Measurements from ENCODE around the gene LUC7L. TPM values are rescaled to one million over a fixed set of nuclear protein-coding genes. Genes with fewer than 3 reads are reported as not detected.
"Not testable (repeated sequence)": the region's sequence is repeated elsewhere in the genome, so short reads cannot be mapped to it uniquely, and the experiment has no call there.

The LUC7L gene
- total and polyA plus RNA-seq, 7 experiments from 2014 or later, result 6.9 to 177 (median 148) TPM

DNA sequence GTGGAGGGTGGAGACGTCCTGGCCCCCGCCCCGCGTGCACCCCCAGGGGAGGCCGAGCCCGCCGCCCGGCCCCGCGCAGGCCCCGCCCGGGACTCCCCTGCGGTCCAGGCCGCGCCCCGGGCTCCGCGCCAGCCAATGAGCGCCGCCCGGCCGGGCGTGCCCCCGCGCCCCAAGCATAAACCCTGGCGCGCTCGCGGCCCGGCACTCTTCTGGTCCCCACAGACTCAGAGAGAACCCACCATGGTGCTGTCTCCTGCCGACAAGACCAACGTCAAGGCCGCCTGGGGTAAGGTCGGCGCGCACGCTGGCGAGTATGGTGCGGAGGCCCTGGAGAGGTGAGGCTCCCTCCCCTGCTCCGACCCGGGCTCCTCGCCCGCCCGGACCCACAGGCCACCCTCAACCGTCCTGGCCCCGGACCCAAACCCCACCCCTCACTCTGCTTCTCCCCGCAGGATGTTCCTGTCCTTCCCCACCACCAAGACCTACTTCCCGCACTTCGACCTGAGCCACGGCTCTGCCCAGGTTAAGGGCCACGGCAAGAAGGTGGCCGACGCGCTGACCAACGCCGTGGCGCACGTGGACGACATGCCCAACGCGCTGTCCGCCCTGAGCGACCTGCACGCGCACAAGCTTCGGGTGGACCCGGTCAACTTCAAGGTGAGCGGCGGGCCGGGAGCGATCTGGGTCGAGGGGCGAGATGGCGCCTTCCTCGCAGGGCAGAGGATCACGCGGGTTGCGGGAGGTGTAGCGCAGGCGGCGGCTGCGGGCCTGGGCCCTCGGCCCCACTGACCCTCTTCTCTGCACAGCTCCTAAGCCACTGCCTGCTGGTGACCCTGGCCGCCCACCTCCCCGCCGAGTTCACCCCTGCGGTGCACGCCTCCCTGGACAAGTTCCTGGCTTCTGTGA lies 52.5 kb downstream of the LUC7L start, which contains the start of gene HBA1:
TSS of gene HBA1 (plus strand) at position 204 of the 906 bp plus-strand sequence. CDS start at position 241, 37 bp downstream.
- H3K27me3 ChIP-seq (ENCODE audit: control insufficient read depth in 2 of 2, insufficient read depth in 2 of 2, low read length in 2 of 2), result peaks cover 20 to 28% of the 10 kb centered on the region in 2 donors
- Mint-ChIP-seq H3K4me1 (peaks cover 0 to 17% (median 11%) of the 10 kb centered on the region in 7 donors), H3K27me3 (peaks cover 30 to 62% (median 36%) of the 10 kb centered on the region in 5 donors), H3K4me3 (peak within 1 kb of the TSS in 8 of 10 donors; percentile 14 to 78 (median 41))
- intact Hi-C loops (cut with micrococcal nuclease); H3K4me3 ChIP-seq (ENCODE audit: low read length); H3K9me3 ChIP-seq (ENCODE audit: control insufficient read depth in 2 of 3, low read length in 3 of 3); CTCF ChIA-PET; H3K36me3 ChIP-seq (ENCODE audit: control insufficient read depth in 2 of 3, insufficient read depth in 3 of 3, low read length in 3 of 3); H3K9me3 Mint-ChIP-seq; H3K4me1 ChIP-seq (ENCODE audit: control insufficient read depth in 2 of 2, insufficient read depth in 2 of 2, low read length in 2 of 2); H3K27ac Mint-ChIP-seq; H3K27ac ChIP-seq (ENCODE audit: low read depth, low read length); H3K36me3 Mint-ChIP-seq; POLR2A ChIA-PET: not testable (repeated sequence)
- DNase-seq (peak in 1 of 9 donors; percentile 35), ATAC-seq (peak; percentile 35)

DNA sequence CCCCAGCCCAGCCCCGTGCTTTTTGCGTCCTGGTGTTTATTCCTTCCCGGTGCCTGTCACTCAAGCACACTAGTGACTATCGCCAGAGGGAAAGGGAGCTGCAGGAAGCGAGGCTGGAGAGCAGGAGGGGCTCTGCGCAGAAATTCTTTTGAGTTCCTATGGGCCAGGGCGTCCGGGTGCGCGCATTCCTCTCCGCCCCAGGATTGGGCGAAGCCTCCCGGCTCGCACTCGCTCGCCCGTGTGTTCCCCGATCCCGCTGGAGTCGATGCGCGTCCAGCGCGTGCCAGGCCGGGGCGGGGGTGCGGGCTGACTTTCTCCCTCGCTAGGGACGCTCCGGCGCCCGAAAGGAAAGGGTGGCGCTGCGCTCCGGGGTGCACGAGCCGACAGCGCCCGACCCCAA lies 53.2 kb downstream of the LUC7L start:
- H3K9me3 ChIP-seq (ENCODE audit: control insufficient read depth in 2 of 3, low read length in 3 of 3); intact Hi-C loops (cut with micrococcal nuclease); H3K36me3 ChIP-seq (ENCODE audit: control insufficient read depth in 2 of 3, insufficient read depth in 3 of 3, low read length in 3 of 3); H3K27ac ChIP-seq (ENCODE audit: low read depth, low read length); H3K27ac Mint-ChIP-seq; H3K4me3 ChIP-seq (ENCODE audit: low read length); H3K9me3 Mint-ChIP-seq; H3K36me3 Mint-ChIP-seq; ATAC-seq; POLR2A ChIA-PET; DNase-seq; H3K4me1 ChIP-seq (ENCODE audit: control insufficient read depth in 2 of 2, insufficient read depth in 2 of 2, low read length in 2 of 2): not testable (repeated sequence)
- Mint-ChIP-seq H3K4me3 (peak overlapping the region in 4 of 10 donors; percentile 38 to 78 (median 46)), H3K4me1 (peaks cover 0 to 18% (median 11%) of the 10 kb centered on the region in 7 donors), H3K27me3 (peaks cover 36 to 67% (median 40%) of the 10 kb centered on the region in 5 donors)
- CTCF ChIA-PET, result interaction anchor here (0.6 kb wide), 1 partner anchor 391 kb away, joined by 3 read pairs; no protein-coding TSS in a partner anchor
- H3K27me3 ChIP-seq (ENCODE audit: control insufficient read depth in 2 of 2, insufficient read depth in 2 of 2, low read length in 2 of 2), result peaks cover 20 to 28% of the 10 kb centered on the region in 2 donors

DNA sequence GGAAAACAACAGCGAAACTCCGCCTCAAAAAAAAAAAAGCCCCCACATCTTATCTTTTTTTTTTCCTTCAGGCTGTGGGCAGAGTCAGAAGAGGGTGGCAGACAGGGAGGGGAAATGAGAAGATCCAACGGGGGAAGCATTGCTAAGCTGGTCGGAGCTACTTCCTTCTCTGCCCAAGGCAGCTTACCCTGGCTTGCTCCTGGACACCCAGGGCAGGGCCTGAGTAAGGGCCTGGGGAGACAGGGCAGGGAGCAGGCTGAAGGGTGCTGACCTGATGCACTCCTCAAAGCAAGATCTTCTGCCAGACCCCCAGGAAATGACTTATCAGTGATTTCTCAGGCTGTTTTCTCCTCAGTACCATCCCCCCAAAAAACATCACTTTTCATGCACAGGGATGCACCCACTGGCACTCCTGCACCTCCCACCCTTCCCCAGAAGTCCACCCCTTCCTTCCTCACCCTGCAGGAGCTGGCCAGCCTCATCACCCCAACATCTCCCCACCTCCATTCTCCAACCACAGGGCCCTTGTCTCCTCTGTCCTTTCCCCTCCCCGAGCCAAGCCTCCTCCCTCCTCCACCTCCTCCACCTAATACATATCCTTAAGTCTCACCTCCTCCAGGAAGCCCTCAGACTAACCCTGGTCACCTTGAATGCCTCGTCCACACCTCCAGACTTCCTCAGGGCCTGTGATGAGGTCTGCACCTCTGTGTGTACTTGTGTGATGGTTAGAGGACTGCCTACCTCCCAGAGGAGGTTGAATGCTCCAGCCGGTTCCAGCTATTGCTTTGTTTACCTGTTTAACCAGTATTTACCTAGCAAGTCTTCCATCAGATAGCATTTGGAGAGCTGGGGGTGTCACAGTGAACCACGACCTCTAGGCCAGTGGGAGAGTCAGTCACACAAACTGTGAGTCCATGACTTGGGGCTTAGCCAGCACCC lies 54.0 kb downstream of the LUC7L start:
- H3K27me3 ChIP-seq (ENCODE audit: control insufficient read depth in 2 of 2, insufficient read depth in 2 of 2, low read length in 2 of 2), result peaks cover 20 to 28% of the 10 kb centered on the region in 2 donors
- DNase-seq (no peak), ATAC-seq (no peak)
- H3K27ac Mint-ChIP-seq, result no peak overlapping the region
- peaks cover 43 to 71% (median 47%) of the 10 kb centered on the region in 5 donors for H3K27me3 Mint-ChIP-seq
- H3K9me3 Mint-ChIP-seq, result peaks cover 0 to 2% (median 0%) of the 10 kb centered on the region in 11 donors
- H3K4me1 ChIP-seq (ENCODE audit: control insufficient read depth in 2 of 2, insufficient read depth in 2 of 2, low read length in 2 of 2), result peaks cover 0 to 5% of the 10 kb centered on the region in 2 donors
- POLR2A ChIA-PET, result no interaction called here
- CTCF ChIA-PET, result interaction anchor here (0.6 kb wide), 1 partner anchor 392 kb away, joined by 3 read pairs; no protein-coding TSS in a partner anchor
- peak overlapping the region in 8 of 10 donors; percentile 38 to 78 (median 56) for H3K4me3 Mint-ChIP-seq
- H3K9me3 ChIP-seq (ENCODE audit: control insufficient read depth in 2 of 3, low read length in 3 of 3), result no peaks in the 10 kb centered on the region
- peaks cover 0 to 21% (median 16%) of the 10 kb centered on the region in 7 donors for H3K4me1 Mint-ChIP-seq
- intact Hi-C loops (cut with micrococcal nuclease), result no loop called here
- H3K27ac ChIP-seq (ENCODE audit: low read depth, low read length), result no peak overlapping the region
- no peaks in the 10 kb centered on the region for H3K36me3 Mint-ChIP-seq
- no peak overlapping the region for H3K4me3 ChIP-seq (ENCODE audit: low read length)
- H3K36me3 ChIP-seq (ENCODE audit: control insufficient read depth in 2 of 3, insufficient read depth in 3 of 3, low read length in 3 of 3), result no peaks in the 10 kb centered on the region

DNA sequence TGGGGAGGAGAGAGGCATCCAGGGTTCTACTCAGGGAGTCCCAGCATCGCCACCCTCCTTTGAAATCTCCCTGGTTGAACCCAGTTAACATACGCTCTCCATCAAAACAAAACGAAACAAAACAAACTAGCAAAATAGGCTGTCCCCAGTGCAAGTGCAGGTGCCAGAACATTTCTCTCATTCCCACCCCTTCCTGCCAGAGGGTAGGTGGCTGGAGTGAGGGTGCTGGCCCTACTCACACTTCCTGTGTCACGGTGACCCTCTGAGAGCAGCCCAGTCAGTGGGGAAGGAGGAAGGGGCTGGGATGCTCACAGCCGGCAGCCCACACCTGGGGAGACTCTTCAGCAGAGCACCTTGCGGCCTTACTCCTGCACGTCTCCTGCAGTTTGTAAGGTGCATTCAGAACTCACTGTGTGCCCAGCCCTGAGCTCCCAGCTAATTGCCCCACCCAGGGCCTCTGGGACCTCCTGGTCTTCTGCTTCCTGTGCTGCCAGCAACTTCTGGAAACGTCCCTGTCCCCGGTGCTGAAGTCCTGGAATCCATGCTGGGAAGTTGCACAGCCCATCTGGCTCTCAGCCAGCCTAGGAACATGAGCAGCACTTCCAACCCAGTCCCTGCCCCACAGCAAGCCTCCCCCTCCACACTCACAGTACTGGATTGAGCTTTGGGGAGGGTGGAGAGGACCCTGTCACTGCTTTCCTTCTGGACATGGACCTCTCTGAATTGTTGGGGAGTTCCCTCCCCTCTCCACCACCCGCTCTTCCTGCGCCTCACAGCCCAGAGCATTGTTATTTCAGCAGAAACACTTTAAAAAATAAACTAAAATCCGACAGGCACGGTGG lies 55.1 kb downstream of the LUC7L start:
- POLR2A ChIA-PET; H3K36me3 Mint-ChIP-seq; H3K9me3 ChIP-seq (ENCODE audit: control insufficient read depth in 2 of 3, low read length in 3 of 3); H3K4me3 ChIP-seq (ENCODE audit: low read length); H3K36me3 ChIP-seq (ENCODE audit: control insufficient read depth in 2 of 3, insufficient read depth in 3 of 3, low read length in 3 of 3); H3K4me1 ChIP-seq (ENCODE audit: control insufficient read depth in 2 of 2, insufficient read depth in 2 of 2, low read length in 2 of 2); intact Hi-C loops (cut with micrococcal nuclease); DNase-seq; ATAC-seq; H3K27ac ChIP-seq (ENCODE audit: low read depth, low read length); H3K9me3 Mint-ChIP-seq; CTCF ChIA-PET: not testable (repeated sequence)
- peaks cover 0 to 17% (median 12%) of the 10 kb centered on the region in 7 donors for H3K4me1 Mint-ChIP-seq
- H3K27me3 ChIP-seq (ENCODE audit: control insufficient read depth in 2 of 2, insufficient read depth in 2 of 2, low read length in 2 of 2), result peaks cover 14 to 19% of the 10 kb centered on the region in 2 donors
- H3K4me3 Mint-ChIP-seq, result peak overlapping the region in 8 of 10 donors; percentile 2 to 78 (median 24)
- peaks cover 46 to 71% (median 47%) of the 10 kb centered on the region in 5 donors for H3K27me3 Mint-ChIP-seq
- peak overlapping the region in 2 of 9 donors; percentile 43 to 52 for H3K27ac Mint-ChIP-seq

DNA sequence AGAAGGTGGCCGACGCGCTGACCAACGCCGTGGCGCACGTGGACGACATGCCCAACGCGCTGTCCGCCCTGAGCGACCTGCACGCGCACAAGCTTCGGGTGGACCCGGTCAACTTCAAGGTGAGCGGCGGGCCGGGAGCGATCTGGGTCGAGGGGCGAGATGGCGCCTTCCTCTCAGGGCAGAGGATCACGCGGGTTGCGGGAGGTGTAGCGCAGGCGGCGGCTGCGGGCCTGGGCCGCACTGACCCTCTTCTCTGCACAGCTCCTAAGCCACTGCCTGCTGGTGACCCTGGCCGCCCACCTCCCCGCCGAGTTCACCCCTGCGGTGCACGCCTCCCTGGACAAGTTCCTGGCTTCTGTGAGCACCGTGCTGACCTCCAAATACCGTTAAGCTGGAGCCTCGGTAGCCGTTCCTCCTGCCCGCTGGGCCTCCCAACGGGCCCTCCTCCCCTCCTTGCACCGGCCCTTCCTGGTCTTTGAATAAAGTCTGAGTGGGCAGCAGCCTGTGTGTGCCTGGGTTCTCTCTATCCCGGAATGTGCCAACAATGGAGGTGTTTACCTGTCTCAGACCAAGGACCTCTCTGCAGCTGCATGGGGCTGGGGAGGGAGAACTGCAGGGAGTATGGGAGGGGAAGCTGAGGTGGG lies 55.9 kb downstream of the LUC7L start:
- H3K9me3 Mint-ChIP-seq; DNase-seq; H3K9me3 ChIP-seq (ENCODE audit: control insufficient read depth in 2 of 3, low read length in 3 of 3); H3K4me1 ChIP-seq (ENCODE audit: control insufficient read depth in 2 of 2, insufficient read depth in 2 of 2, low read length in 2 of 2); intact Hi-C loops (cut with micrococcal nuclease); CTCF ChIA-PET; ATAC-seq; H3K36me3 Mint-ChIP-seq; H3K36me3 ChIP-seq (ENCODE audit: control insufficient read depth in 2 of 3, insufficient read depth in 3 of 3, low read length in 3 of 3); H3K27ac ChIP-seq (ENCODE audit: low read depth, low read length); H3K4me3 ChIP-seq (ENCODE audit: low read length); POLR2A ChIA-PET; H3K27ac Mint-ChIP-seq: not testable (repeated sequence)
- Mint-ChIP-seq H3K4me1 (peaks cover 0 to 17% (median 12%) of the 10 kb centered on the region in 7 donors), H3K27me3 (peaks cover 49 to 73% (median 51%) of the 10 kb centered on the region in 5 donors), H3K4me3 (peak overlapping the region in 7 of 10 donors; percentile 29 to 77 (median 35))
- H3K27me3 ChIP-seq (ENCODE audit: control insufficient read depth in 2 of 2, insufficient read depth in 2 of 2, low read length in 2 of 2), result peaks cover 9 to 16% of the 10 kb centered on the region in 2 donors
